ENCODE data around the gene C20orf173. TPM values are rescaled to one million over a fixed set of nuclear protein-coding genes. Genes with fewer than 3 reads are reported as not detected.
A peak's percentile ranks its signal among the peaks of the same experiment; 100 is the strongest.

C20orf173 gene
- not detected for total RNA-seq
- long read RNA-seq, partial matches to known transcripts, result 0 of 1 reads
- long read RNA-seq, other reads (novel, unspliced or antisense), result 1 of 1 reads

DNA sequence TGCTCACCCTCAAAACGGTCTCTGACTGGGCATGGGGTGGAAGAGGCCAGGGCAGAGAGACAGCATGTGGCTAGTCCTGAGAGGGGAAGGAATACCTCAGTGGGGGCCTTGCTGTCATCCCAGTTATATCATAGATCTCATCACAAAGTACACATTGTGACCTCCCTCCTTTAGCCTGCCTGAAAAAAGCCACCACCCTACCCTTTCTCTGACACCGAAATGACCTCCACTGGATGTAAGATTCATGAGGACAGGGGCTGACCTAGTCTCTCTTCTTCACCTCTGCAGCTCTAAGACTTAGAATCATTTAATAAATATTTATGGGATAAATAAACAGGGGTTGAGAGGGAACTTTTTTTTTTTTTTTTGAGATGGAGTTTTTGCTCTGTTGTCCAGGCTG, at the start of gene C20orf173:
Gene C20orf173 (minus strand): TSS at position 101 of the 400 bp plus-strand sequence. CDS start 279 bp downstream, outside the sequence.
- ATAC-seq (no peak), DNase-seq (no peak)
- Histone ChIP-seq H3K27me3 (ENCODE audit: low read depth) (no peaks in the 10 kb centered on the region), H3K4me1 (no peaks in the 10 kb centered on the region), H3K27ac (no peak within 1 kb of the TSS), H3K4me3 (no peak within 1 kb of the TSS), H3K9me3 (no peaks in the 10 kb centered on the region), H3K36me3 (no peaks in the 10 kb centered on the region)
- intact Hi-C loops (cut with DNase I), result no loop called here
- TF ChIP-seq CTCF (IDR thresholded peaks at IDR 0.05), result no peak

DNA sequence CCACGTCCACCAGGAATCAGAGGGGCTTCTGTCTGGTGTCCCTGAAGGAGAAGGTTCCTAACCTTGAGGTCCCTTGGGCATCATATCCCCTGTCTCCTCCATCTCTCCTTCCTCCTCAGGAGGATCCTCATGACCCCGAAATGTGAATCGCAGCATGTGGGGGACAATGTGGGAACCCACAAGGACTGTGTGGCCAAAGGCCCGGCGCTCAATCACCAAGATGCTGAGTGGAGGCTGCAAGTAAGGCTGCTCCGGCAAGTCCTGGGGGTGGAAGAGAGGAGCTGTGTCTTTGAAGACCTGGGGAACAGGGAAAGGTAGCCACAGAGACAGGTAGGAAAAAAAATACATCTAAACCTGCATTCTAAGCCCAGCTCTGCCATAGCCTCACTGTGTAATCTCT, 49.7 kb upstream of the C20orf173 start:
- H3K9me3 ChIP-seq, result peaks cover 6% of the 10 kb centered on the region
- H3K4me1 ChIP-seq, result no peaks in the 10 kb centered on the region
- H3K27ac ChIP-seq, result no peak overlapping the region
- DNase-seq, result no peak
- intact Hi-C loops (cut with DNase I), result no loop called here
- H3K36me3 ChIP-seq, result no peaks in the 10 kb centered on the region
- ATAC-seq, result no peak
- H3K27me3 ChIP-seq (ENCODE audit: low read depth), result no peaks in the 10 kb centered on the region
- TF ChIP-seq CTCF (IDR thresholded peaks at IDR 0.05), result no peak
- no peak overlapping the region for H3K4me3 ChIP-seq

DNA sequence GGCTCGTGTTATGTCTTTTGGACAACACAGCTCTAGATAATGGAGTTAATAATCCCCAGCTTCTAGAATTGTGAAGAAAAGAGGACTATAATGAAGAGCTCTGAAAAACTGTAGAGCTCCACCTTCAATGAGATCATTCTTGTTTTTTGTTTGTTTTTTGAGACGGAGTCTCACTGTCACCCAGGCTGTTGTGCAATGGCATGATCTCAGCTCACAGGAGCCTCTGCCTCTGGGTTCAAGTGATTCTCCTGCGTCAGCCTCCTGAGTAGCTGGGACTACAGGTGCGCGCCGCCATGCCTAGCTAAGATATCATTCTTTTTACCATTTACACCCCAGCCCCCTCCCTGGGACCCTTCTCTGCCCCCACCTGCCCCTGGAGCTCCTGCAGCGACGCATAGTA, 49.0 kb upstream of the C20orf173 start:
- intact Hi-C loops (cut with DNase I), result no loop called here
- ATAC-seq (no peak), DNase-seq (peak; percentile 6)

DNA sequence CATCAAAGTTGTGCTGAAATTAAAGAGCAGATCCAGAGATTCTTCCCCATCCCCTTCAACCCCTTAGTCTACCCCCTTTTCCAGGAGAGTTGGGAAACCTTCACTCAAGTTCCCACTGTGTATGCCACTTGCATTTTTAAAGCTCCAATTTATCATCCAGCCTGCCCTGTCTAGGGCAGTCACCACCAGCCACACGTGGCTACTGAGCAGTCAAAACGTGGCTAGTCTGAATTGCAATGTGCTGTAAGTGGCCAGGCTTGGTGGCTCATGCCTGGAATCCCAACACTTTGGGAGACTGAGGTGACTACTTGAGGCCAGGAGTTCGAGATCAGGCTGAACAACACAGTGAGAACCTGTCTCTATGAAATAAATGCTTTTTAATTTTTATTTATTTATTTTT, 47.4 kb upstream of the C20orf173 start:
- H3K27ac ChIP-seq, result no peak overlapping the region
- H3K36me3 ChIP-seq, result no peaks in the 10 kb centered on the region
- peaks cover 12% of the 10 kb centered on the region for H3K9me3 ChIP-seq
- no peaks in the 10 kb centered on the region for H3K27me3 ChIP-seq (ENCODE audit: low read depth)
- ATAC-seq, result no peak
- no peak for DNase-seq
- intact Hi-C loops (cut with DNase I), result no loop called here
- TF ChIP-seq CTCF (IDR thresholded peaks at IDR 0.05), result no peak
- no peak overlapping the region for H3K4me3 ChIP-seq
- H3K4me1 ChIP-seq, result no peaks in the 10 kb centered on the region

More for the DNA sequence above, 49.0 kb upstream of the C20orf173 start:
- Histone ChIP-seq H3K27me3 (ENCODE audit: low read depth) (no peaks in the 10 kb centered on the region), H3K9me3 (peaks cover 6% of the 10 kb centered on the region), H3K27ac (no peak overlapping the region), H3K36me3 (no peaks in the 10 kb centered on the region), H3K4me3 (no peak overlapping the region), H3K4me1 (no peaks in the 10 kb centered on the region)
- TF ChIP-seq CTCF (IDR thresholded peaks at IDR 0.05), result no peak

DNA sequence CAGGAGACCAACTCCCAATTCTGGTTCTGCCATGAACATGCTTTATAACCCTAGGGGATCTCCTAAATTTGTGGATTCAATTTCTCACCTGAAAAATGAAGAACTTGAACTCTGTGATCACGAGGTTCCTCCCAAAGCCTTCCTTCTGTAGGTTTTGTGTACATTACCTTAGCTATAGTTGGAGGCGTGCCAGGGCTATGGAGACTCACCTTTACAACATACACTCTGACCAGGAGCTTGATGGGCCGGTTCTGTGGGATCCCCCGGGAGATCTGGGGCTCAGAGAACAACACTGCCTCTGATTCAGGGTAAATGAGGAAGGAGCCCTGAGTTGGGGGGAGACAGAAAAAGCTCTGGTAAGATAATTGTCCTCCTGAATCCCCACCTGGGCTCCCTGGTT, 46.5 kb upstream of the C20orf173 start:
- H3K27ac ChIP-seq, result no peak overlapping the region

More for the DNA sequence above, 46.5 kb upstream of the C20orf173 start:
- DNase-seq, result no peak
- no peak for TF ChIP-seq CTCF (IDR thresholded peaks at IDR 0.05)
- no peaks in the 10 kb centered on the region for H3K27me3 ChIP-seq (ENCODE audit: low read depth)
- H3K9me3 ChIP-seq, result peaks cover 9% of the 10 kb centered on the region
- ATAC-seq, result no peak
- intact Hi-C loops (cut with DNase I), result no loop called here
- no peaks in the 10 kb centered on the region for H3K36me3 ChIP-seq
- H3K4me1 ChIP-seq, result no peaks in the 10 kb centered on the region
- H3K4me3 ChIP-seq, result no peak overlapping the region

All from lower lobe of right lung (tissue), 2 donors.